Right cardiac atrium (tissue), 5 donors: ENCODE measurements around the gene ZNF227. TPM values are rescaled to one million over a fixed set of nuclear protein-coding genes. Genes with fewer than 3 reads are reported as not detected.
A peak's percentile ranks its signal among the peaks of the same experiment; 100 is the strongest.
"Not testable (repeated sequence)": the region's sequence is repeated elsewhere in the genome, so short reads cannot be mapped to it uniquely, and the experiment has no call there.

ENCODE experiments used
- ATAC-seq, 2 donors: fragments of 200-7000 bp; cut with Tn5 transposase; one replicate each; pipeline versions ENCODE4 v1.8.0 to v1.9.1; 2020; ENCODE audit warnings: moderate library complexity in 2 of 2, mild to moderate bottlenecking in 1 of 2
- DNase-seq, 3 donors: peaks; one replicate each; pipeline ENCODE4 v3.0.0-alpha.2; 2020
- H3K27ac ChIP-seq: one replicate; pipeline ENCODE4 v1.5.1; 2013; ENCODE audit warnings: mild to moderate bottlenecking, low read length, control low read depth, moderate library complexity
- H3K27me3 ChIP-seq: one replicate; pipeline ENCODE4 v1.6.1; 2013; ENCODE audit not compliant: control insufficient read depth, insufficient read depth
- H3K4me1 ChIP-seq: one replicate; pipeline ENCODE4 v1.6.1; 2013; ENCODE audit warnings: low read length; ENCODE audit not compliant: control insufficient read depth, insufficient read depth
- H3K4me3 ChIP-seq: one replicate; pipeline ENCODE4 v1.5.1; 2013; ENCODE audit warnings: low read length, control low read depth
- H3K9me3 ChIP-seq: one replicate; pipeline ENCODE4 v1.6.1; 2013; ENCODE audit warnings: low read length; ENCODE audit not compliant: control insufficient read depth
- WGBS: extraction: QIAGEN DNeasy Blood & Tissue Kit; methylation state at CpG from one replicate; pipeline ENCODE4 v1.1.7; 2013; 5-methylcytosine and 5-hydroxymethylcytosine counted together
- intact Hi-C, 4 donors: fragments of 100-400 bp; cut with DNase I; formaldehyde crosslinking; loops; one replicate each; pipeline versions ENCODE4 v1.11.0 to v1.14.0; 2022 to 2023
- polyA plus RNA-seq: library from polyadenylated mRNA; stranded (reverse); fragments of 200-250 nt; gene quantifications from one replicate; pipeline ENCODE4 v1.2.3, GENCODE V29; 2013
- total RNA-seq, 4 donors: library from RNA; stranded (reverse); fragmentation: NEBNext Ultra II Directional; extraction: Animal tissue kit (Norgen Biotek cat#: 25700); gene quantifications; one replicate each; pipeline ENCODE4 v1.2.1, GENCODE V29; 2021
- donor health status: healthy with polysubstance abuse.
- donor health status: DM: no; HTN: yes; CAD: no.
- donor health status: DM: no; HTN: no; CAD: no.
- donor health status: DM: no; HTN: yes; CAD: no; lungs with severe emphysema.
- donor health status: DM: yes; HTN: yes; CAD: no.

ZNF227 gene
- total and polyA plus RNA-seq, 5 donors: 5.2 to 16.0 (median 14.8) TPM

GRCh38 chr19:44196772-44197171 lies 15.6 kb upstream of the ZNF227 start:
- intact Hi-C loops: no loop called here
- H3K27me3 ChIP-seq: no peaks in the 10 kb centered on the region
- DNase-seq: no peak
- no peaks in the 10 kb centered on the region for H3K9me3 ChIP-seq
- no peaks in the 10 kb centered on the region for H3K4me1 ChIP-seq
- no peak for ATAC-seq
- H3K27ac ChIP-seq: no peak overlapping the region
- H3K4me3 ChIP-seq: no peak overlapping the region

GRCh38 chr19:44202470-44202869 lies 9.9 kb upstream of the ZNF227 start:
- no peak overlapping the region for H3K4me3 ChIP-seq
- 69% methylated on average over 1 of the region's 1 CpG for WGBS
- H3K27ac ChIP-seq: no peak overlapping the region
- ATAC-seq: no peak
- H3K9me3 ChIP-seq: no peaks in the 10 kb centered on the region
- H3K4me1 ChIP-seq: no peaks in the 10 kb centered on the region
- DNase-seq: no peak
- no peaks in the 10 kb centered on the region for H3K27me3 ChIP-seq
- intact Hi-C loops: no loop called here

- H3K27me3 ChIP-seq: no peaks in the 10 kb centered on the region
- no peak for ATAC-seq
- no peak overlapping the region for H3K4me3 ChIP-seq
- no peak for DNase-seq
- H3K4me1 ChIP-seq: no peaks in the 10 kb centered on the region
- no peak overlapping the region for H3K27ac ChIP-seq
- H3K9me3 ChIP-seq: no peaks in the 10 kb centered on the region
- intact Hi-C loops: no loop called here
- 100% methylated on average over 1 of the region's 2 CpGs for WGBS
Observed at GRCh38 chr19:44202974-44203373, 9.4 kb upstream of the ZNF227 start.

GRCh38 chr19:44203877-44204276 lies 8.5 kb upstream of the ZNF227 start:
- H3K9me3 ChIP-seq, H3K4me3 ChIP-seq, H3K27me3 ChIP-seq, H3K4me1 ChIP-seq, ATAC-seq, intact Hi-C loops, H3K27ac ChIP-seq: not testable (repeated sequence)
- 94% methylated on average over 31 of the region's 31 CpGs for WGBS
- peak in 1 of 3 donors; percentile 50 for DNase-seq

- intact Hi-C loops: no loop called here
- 89% methylated on average over 2 of the region's 2 CpGs for WGBS
- no peaks in the 10 kb centered on the region for H3K9me3 ChIP-seq
Observed at GRCh38 chr19:44204772-44205171, 7.6 kb upstream of the ZNF227 start.

GRCh38 chr19:44207126-44207803 lies 5.1 kb upstream of the ZNF227 start:
- Histone ChIP-seq H3K4me3 (peak overlapping the region; percentile 74), H3K27ac (peak overlapping the region; percentile 91), H3K9me3 (no peaks in the 10 kb centered on the region), H3K27me3 (no peaks in the 10 kb centered on the region), H3K4me1 (no peaks in the 10 kb centered on the region)
- peak; percentile 98 for ATAC-seq
- intact Hi-C loops: no loop called here
- 5% methylated on average over 26 of the region's 26 CpGs for WGBS
- peak; percentile 92 to 95 (median 94) for DNase-seq

More at GRCh38 chr19:44204772-44205171, 7.6 kb upstream of the ZNF227 start:
- DNase-seq (no peak), ATAC-seq (no peak)
- Histone ChIP-seq H3K27me3 (no peaks in the 10 kb centered on the region), H3K27ac (no peak overlapping the region), H3K4me1 (no peaks in the 10 kb centered on the region), H3K4me3 (no peak overlapping the region)

GRCh38 chr19:44212866-44213346 lies 574 bp downstream of the ZNF227 start:
- WGBS: 2% methylated on average over 15 of the region's 15 CpGs
- peak; percentile 17 to 33 for ATAC-seq

GRCh38 chr19:44219926-44220325 lies 7.6 kb downstream of the ZNF227 start:
- H3K27me3 ChIP-seq, H3K27ac ChIP-seq, DNase-seq, H3K9me3 ChIP-seq, ATAC-seq, intact Hi-C loops, H3K4me3 ChIP-seq, H3K4me1 ChIP-seq: not testable (repeated sequence)
- 89% methylated on average over 3 of the region's 3 CpGs for WGBS

More at GRCh38 chr19:44212866-44213346, 574 bp downstream of the ZNF227 start:
- H3K9me3 ChIP-seq: no peaks in the 10 kb centered on the region
- intact Hi-C loops: no loop called here
- H3K27ac ChIP-seq: peak overlapping the region; percentile 94
- no peaks in the 10 kb centered on the region for H3K27me3 ChIP-seq
- H3K4me1 ChIP-seq: no peaks in the 10 kb centered on the region
- no peak for DNase-seq
- H3K4me3 ChIP-seq: peak overlapping the region; percentile 99

- ATAC-seq, H3K27ac ChIP-seq, intact Hi-C loops, H3K9me3 ChIP-seq, H3K4me1 ChIP-seq, H3K4me3 ChIP-seq, DNase-seq, H3K27me3 ChIP-seq: not testable (repeated sequence)
- 97% methylated on average over 6 of the region's 6 CpGs for WGBS
Observed at GRCh38 chr19:44220761-44221160, 8.4 kb downstream of the ZNF227 start.

- H3K4me3 ChIP-seq, H3K27ac ChIP-seq, intact Hi-C loops, H3K9me3 ChIP-seq, DNase-seq, H3K27me3 ChIP-seq, H3K4me1 ChIP-seq, ATAC-seq: not testable (repeated sequence)
- 99% methylated on average over 3 of the region's 3 CpGs for whole genome bisulfite sequencing
Observed at GRCh38 chr19:44221291-44221690, 9.0 kb downstream of the ZNF227 start.

GRCh38 chr19:44228318-44228717 lies 16.0 kb downstream of the ZNF227 start:
- Histone ChIP-seq H3K4me1 (no peaks in the 10 kb centered on the region), H3K27me3 (no peaks in the 10 kb centered on the region), H3K4me3 (no peak overlapping the region), H3K9me3 (peaks cover 3% of the 10 kb centered on the region), H3K27ac (no peak overlapping the region)
- DNase-seq: no peak
- no peak for ATAC-seq
- WGBS: 96% methylated on average over 3 of the region's 3 CpGs
- intact Hi-C loops: no loop called here
